Natural killer cell (primary cell): ENCODE measurements around the gene WDR5. TPM values are rescaled to one million over a fixed set of nuclear protein-coding genes. Genes with fewer than 3 reads are reported as not detected.

ENCODE experiments used
- ATAC-seq, 3 donors: fragments of 150-1000 bp in 2 of 3; fragments of 200-7000 bp in 1 of 3; cut with Tn5 transposase; 1 replicate in 1 of 3; 2 replicates in 2 of 3; pipeline ENCODE4 v1.10.0; 2021; ENCODE audit warnings: mild to moderate bottlenecking in 2 of 3, moderate library complexity in 2 of 3
- DNase-seq, 2 donors: peaks; one replicate each; pipeline versions ENCODE4 v3.0.0 to v3.0.0-alpha.2; 2013 to 2021; ENCODE audit warnings: mixed read lengths in 1 of 2
- H3K27ac ChIP-seq: one replicate; pipeline ENCODE4 v1.5.1; 2013; ENCODE audit warnings: mild to moderate bottlenecking, low read length
- H3K27me3 ChIP-seq: one replicate; pipeline ENCODE4 v1.6.1; 2013; ENCODE audit warnings: low read length; ENCODE audit not compliant: control insufficient read depth, insufficient read depth
- H3K36me3 ChIP-seq: one replicate; pipeline ENCODE4 v1.6.1; 2013; ENCODE audit warnings: low read length; ENCODE audit not compliant: control insufficient read depth, insufficient read depth
- H3K4me1 ChIP-seq: one replicate; pipeline ENCODE4 v1.6.1; 2013; ENCODE audit warnings: low read length; ENCODE audit not compliant: control insufficient read depth, insufficient read depth
- H3K4me3 ChIP-seq: one replicate; pipeline ENCODE4 v1.5.1; 2013; ENCODE audit warnings: low read length
- H3K9me3 ChIP-seq: one replicate; pipeline ENCODE4 v1.6.1; 2013; ENCODE audit warnings: low read length; ENCODE audit not compliant: control insufficient read depth, insufficient read depth
- H3K27ac Mint-ChIP-seq, 2 donors: one replicate each; pipeline ENCODE4 v1.8.0; 2022; ENCODE audit warnings: mild to moderate bottlenecking in 2 of 2, mixed read lengths in 2 of 2, moderate library complexity in 1 of 2
- H3K27me3 Mint-ChIP-seq, 2 donors: one replicate each; pipeline ENCODE4 v1.8.0; 2022; ENCODE audit warnings: low read depth in 2 of 2, mixed read lengths in 2 of 2
- H3K36me3 Mint-ChIP-seq: one replicate; pipeline ENCODE4 v1.8.0; 2022; ENCODE audit warnings: mixed read lengths
- H3K4me1 Mint-ChIP-seq, 2 donors: one replicate each; pipeline ENCODE4 v1.8.0; 2022; ENCODE audit warnings: mixed read lengths in 2 of 2
- H3K4me3 Mint-ChIP-seq: one replicate; pipeline ENCODE4 v1.8.0; 2022; ENCODE audit warnings: mild to moderate bottlenecking, moderate library complexity, mixed read lengths
- H3K9me3 Mint-ChIP-seq, 2 donors: one replicate each; pipeline ENCODE4 v1.8.0; 2022; ENCODE audit warnings: mixed read lengths in 2 of 2
- WGBS: methylation state at CpG from one replicate; pipeline ENCODE4 v1.1.7; 2013; ENCODE audit warnings: missing lambda C conversion rate; ENCODE audit not compliant: insufficient coverage; 5-methylcytosine and 5-hydroxymethylcytosine counted together
- intact Hi-C: fragments of 100-400 bp; cut with micrococcal nuclease; formaldehyde crosslinking; loops from one replicate; pipeline ENCODE4 v1.14.2; 2022
- total RNA-seq, 4 donors: library from RNA; stranded (reverse); fragments of 120-200 nt in 1 of 4; gene quantifications; one replicate each; pipeline versions ENCODE4 v1.2.3 to v1.2.4, GENCODE V29; 2013 to 2022
- TF ChIP-seq, protein P1 (sequence below): fragments of 200-600 bp; IDR thresholded peaks from one replicate; pipeline ENCODE4 v1.8.0; 2022; ENCODE audit warnings: antibody characterized with exemption

Gene WDR5
- total RNA-seq, 3 donors from 2014 or later (not counting 1 experiment from before 2014, with no cell fraction given): 12.9 to 18.6 (median 15.9) TPM

DNA sequence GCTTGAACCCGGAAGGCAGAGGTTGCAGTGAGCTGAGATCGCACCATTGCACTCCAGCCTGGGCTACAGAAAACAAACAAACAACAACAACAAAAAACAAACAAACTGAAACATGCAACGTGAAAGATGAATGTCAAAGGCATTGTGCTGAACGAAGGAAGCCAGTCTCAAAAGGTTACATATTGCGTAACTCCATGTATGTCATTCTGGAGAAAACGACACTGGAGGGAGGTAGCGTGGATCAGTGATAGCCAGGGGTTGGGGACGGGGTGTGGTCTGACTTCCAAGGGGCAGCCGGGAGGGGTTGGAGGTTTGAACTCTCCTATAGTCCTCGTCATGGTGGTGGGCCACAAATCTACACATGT is 12.1 kb upstream of the WDR5 start:
- intact Hi-C loops: no loop called here
- no peaks in the 10 kb centered on the region for H3K9me3 Mint-ChIP-seq
- 78% methylated on average over 9 of the region's 10 CpGs for WGBS
- H3K27me3 Mint-ChIP-seq: peaks cover 0 to 6% of the 10 kb centered on the region in 2 donors
- TF ChIP-seq, protein P1, sequence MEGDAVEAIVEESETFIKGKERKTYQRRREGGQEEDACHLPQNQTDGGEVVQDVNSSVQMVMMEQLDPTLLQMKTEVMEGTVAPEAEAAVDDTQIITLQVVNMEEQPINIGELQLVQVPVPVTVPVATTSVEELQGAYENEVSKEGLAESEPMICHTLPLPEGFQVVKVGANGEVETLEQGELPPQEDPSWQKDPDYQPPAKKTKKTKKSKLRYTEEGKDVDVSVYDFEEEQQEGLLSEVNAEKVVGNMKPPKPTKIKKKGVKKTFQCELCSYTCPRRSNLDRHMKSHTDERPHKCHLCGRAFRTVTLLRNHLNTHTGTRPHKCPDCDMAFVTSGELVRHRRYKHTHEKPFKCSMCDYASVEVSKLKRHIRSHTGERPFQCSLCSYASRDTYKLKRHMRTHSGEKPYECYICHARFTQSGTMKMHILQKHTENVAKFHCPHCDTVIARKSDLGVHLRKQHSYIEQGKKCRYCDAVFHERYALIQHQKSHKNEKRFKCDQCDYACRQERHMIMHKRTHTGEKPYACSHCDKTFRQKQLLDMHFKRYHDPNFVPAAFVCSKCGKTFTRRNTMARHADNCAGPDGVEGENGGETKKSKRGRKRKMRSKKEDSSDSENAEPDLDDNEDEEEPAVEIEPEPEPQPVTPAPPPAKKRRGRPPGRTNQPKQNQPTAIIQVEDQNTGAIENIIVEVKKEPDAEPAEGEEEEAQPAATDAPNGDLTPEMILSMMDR: no peak
- ATAC-seq (no peak), DNase-seq (no peak)
- Histone ChIP-seq H3K9me3 (no peaks in the 10 kb centered on the region), H3K36me3 (no peaks in the 10 kb centered on the region), H3K4me1 (no peaks in the 10 kb centered on the region), H3K27me3 (no peaks in the 10 kb centered on the region), H3K27ac (no peak overlapping the region), H3K4me3 (no peak overlapping the region)
- H3K4me3 Mint-ChIP-seq: no peak overlapping the region
- no peaks in the 10 kb centered on the region for H3K36me3 Mint-ChIP-seq
- H3K4me1 Mint-ChIP-seq: no peaks in the 10 kb centered on the region
- H3K27ac Mint-ChIP-seq: no peak overlapping the region

DNA sequence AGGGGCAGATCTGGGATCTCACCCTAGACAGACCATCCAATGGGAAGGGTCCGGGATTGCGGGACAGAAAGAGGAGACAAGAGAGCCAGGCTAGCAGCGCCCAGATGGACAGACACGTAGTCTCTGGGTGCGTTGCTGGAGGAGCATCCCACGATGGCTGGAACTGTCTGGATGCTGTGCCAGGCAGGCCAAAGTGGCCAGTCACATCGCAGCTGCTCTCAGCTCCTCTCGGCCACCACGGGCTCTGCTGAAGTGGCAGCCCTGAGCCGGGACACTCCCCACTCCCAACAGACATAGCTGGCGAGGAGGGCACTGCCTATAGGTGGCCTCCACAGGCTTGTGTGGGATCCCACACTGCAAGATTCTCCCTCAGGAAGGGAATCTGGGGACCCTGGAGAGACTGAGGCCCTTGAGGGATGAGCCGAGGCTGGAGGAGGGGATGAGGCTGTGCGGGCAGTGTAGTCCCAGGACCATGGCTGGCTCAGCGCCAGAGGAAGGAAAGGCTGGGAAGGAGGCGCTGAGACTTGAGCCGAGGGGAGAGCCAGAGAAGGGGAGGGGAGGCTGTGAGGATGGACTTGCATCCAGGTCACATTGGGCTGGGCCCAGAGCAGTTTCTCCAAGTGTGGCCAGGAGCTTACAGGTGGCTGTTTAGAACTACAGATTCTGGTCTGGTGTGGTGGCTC is 10.3 kb upstream of the WDR5 start:
- Histone ChIP-seq H3K4me3 (no peak overlapping the region), H3K36me3 (no peaks in the 10 kb centered on the region), H3K27me3 (no peaks in the 10 kb centered on the region), H3K9me3 (no peaks in the 10 kb centered on the region), H3K27ac (no peak overlapping the region), H3K4me1 (no peaks in the 10 kb centered on the region)
- ATAC-seq (peak in 1 of 3 donors; percentile 17), DNase-seq (no peak)
- peaks cover 0 to 6% of the 10 kb centered on the region in 2 donors for H3K27me3 Mint-ChIP-seq
- H3K9me3 Mint-ChIP-seq: no peaks in the 10 kb centered on the region
- 80% methylated on average over 16 of the region's 16 CpGs for WGBS
- H3K36me3 Mint-ChIP-seq: no peaks in the 10 kb centered on the region
- intact Hi-C loops: no loop called here
- H3K4me3 Mint-ChIP-seq: no peak overlapping the region
- H3K4me1 Mint-ChIP-seq: no peaks in the 10 kb centered on the region
- H3K27ac Mint-ChIP-seq: no peak overlapping the region
- TF ChIP-seq, protein P1: no peak

DNA sequence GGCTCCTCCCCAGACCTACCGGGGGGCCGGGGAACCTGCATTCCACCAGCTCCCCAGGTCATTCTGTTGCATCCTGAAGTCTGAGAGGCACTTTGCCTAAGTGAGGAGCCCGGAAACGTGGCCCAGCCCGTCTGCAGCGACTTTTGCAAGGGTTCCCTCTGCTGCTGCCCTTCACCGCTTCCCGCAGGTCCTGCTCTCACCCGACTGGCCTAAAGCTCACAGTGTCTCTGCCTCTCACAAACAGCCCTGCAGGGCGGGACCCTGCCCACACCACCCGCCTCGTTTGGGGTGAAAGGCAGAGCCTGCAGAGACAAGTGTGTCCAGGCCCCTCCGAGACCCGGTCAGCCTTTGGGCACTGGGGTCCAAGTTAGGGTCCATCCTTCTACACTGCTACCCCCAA is 9.5 kb upstream of the WDR5 start:
- Mint-ChIP-seq H3K4me1 (peaks cover 0 to under 1% of the 10 kb centered on the region in 2 donors), H3K9me3 (no peaks in the 10 kb centered on the region), H3K4me3 (no peak overlapping the region), H3K27me3 (peaks cover 0 to 6% of the 10 kb centered on the region in 2 donors), H3K27ac (no peak overlapping the region), H3K36me3 (no peaks in the 10 kb centered on the region)
- Histone ChIP-seq H3K36me3 (no peaks in the 10 kb centered on the region), H3K27me3 (no peaks in the 10 kb centered on the region), H3K4me3 (no peak overlapping the region), H3K9me3 (no peaks in the 10 kb centered on the region), H3K27ac (no peak overlapping the region), H3K4me1 (no peaks in the 10 kb centered on the region)
- ATAC-seq (no peak), DNase-seq (no peak)
- TF ChIP-seq, protein P1: no peak
- intact Hi-C loops: no loop called here
- 86% methylated on average over 14 of the region's 14 CpGs for WGBS

DNA sequence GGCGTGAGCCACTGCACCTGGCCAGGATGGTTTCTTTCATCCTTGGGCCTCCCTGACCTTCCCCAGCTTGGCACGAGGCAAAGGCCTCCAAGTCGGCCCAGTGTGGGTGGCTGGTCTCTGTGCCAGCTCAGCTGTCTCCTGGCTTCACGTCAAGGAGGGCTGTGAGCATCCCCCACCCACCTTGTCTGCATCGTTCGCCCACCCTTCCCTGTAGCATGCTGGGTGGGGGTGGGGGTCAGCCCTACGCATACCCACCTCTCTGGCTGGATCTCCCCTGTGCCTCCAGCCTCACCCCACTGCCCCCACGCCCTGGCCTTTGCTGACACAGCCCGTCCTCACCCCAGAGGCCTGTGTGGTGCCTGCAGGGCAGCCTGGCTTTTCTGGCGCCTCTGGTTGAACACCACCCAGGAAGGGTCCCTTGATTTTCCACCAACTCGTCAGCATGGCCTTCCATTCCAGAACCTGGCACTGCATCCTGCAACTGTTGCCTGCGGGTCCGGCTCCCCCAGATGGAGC is 8.8 kb upstream of the WDR5 start:
- Mint-ChIP-seq H3K36me3 (no peaks in the 10 kb centered on the region), H3K9me3 (no peaks in the 10 kb centered on the region), H3K4me1 (peaks cover 0 to 4% of the 10 kb centered on the region in 2 donors), H3K4me3 (no peak overlapping the region), H3K27ac (no peak overlapping the region), H3K27me3 (peaks cover 0 to 6% of the 10 kb centered on the region in 2 donors)
- ATAC-seq (no peak), DNase-seq (no peak)
- intact Hi-C loops: no loop called here
- no peaks in the 10 kb centered on the region for H3K36me3 ChIP-seq
- H3K27me3 ChIP-seq: no peaks in the 10 kb centered on the region
- no peaks in the 10 kb centered on the region for H3K9me3 ChIP-seq
- TF ChIP-seq, protein P1: no peak
- no peak overlapping the region for H3K27ac ChIP-seq
- H3K4me3 ChIP-seq: no peak overlapping the region
- no peaks in the 10 kb centered on the region for H3K4me1 ChIP-seq
- WGBS: 79% methylated on average over 13 of the region's 13 CpGs
